GM18508 (cell line): ENCODE data around the gene STIM1.
"Not testable (repeated sequence)": the region's sequence is repeated elsewhere in the genome, so short reads cannot be mapped to it uniquely, and the experiment has no call there.

Source experiments
- ATAC-seq: cut with Tn5 transposase; IDR thresholded peaks from one replicate; pipeline ENCODE4 v1.9.1; 2021; ENCODE audit warnings: moderate number of reproducible peaks; ENCODE audit not compliant: insufficient read depth, unreplicated experiment

Gene STIM1

GRCh38 chr11:3849297-3849874 is 6.1 kb upstream of the STIM1 start:
- ATAC-seq: no peak

- ATAC-seq: no peak
Measured at GRCh38 chr11:3853545-3853842, 2.0 kb upstream of the STIM1 start.

- ATAC-seq: no peak
Measured at GRCh38 chr11:3853899-3854659, 1.4 kb upstream of the STIM1 start.

GRCh38 chr11:3854660-3854976 is 846 bp upstream of the STIM1 start:
- no peak for ATAC-seq

- ATAC-seq: peak; percentile 10
Measured at GRCh38 chr11:3855808-3856491, 486 bp downstream of the STIM1 start.

- no peak for ATAC-seq
Measured at GRCh38 chr11:3856856-3857553, 1.5 kb downstream of the STIM1 start.

- no peak for ATAC-seq
Measured at GRCh38 chr11:3857628-3858027, 2.2 kb downstream of the STIM1 start.

- no peak for ATAC-seq
Measured at GRCh38 chr11:3859373-3859881, 4.0 kb downstream of the STIM1 start.

- ATAC-seq: no peak
Measured at GRCh38 chr11:3860375-3860774, 4.9 kb downstream of the STIM1 start.

- ATAC-seq: not testable (repeated sequence)
Measured at GRCh38 chr11:3860898-3861393, 5.5 kb downstream of the STIM1 start.

- no peak for ATAC-seq
Measured at GRCh38 chr11:3861683-3862082, 6.2 kb downstream of the STIM1 start.

- ATAC-seq: no peak
Measured at GRCh38 chr11:3865388-3866193, 10.1 kb downstream of the STIM1 start.

- no peak for ATAC-seq
Measured at GRCh38 chr11:3866206-3866605, 10.7 kb downstream of the STIM1 start.

GRCh38 chr11:3866836-3867208 is 11.4 kb downstream of the STIM1 start:
- no peak for ATAC-seq

GRCh38 chr11:3867209-3868091 is 12.0 kb downstream of the STIM1 start:
- ATAC-seq: peak; percentile 40

GRCh38 chr11:3873712-3874349 is 18.4 kb downstream of the STIM1 start:
- no peak for ATAC-seq

- no peak for ATAC-seq
Measured at GRCh38 chr11:3876613-3877012, 21.1 kb downstream of the STIM1 start.

GRCh38 chr11:3877364-3878257 is 22.1 kb downstream of the STIM1 start:
- no peak for ATAC-seq
